Measurements from ENCODE around the gene CD84.

GRCh38 chr1:160576884-160577283 is 2.4 kb downstream of the CD84 start:
- TF ChIP-seq, protein P1, sequence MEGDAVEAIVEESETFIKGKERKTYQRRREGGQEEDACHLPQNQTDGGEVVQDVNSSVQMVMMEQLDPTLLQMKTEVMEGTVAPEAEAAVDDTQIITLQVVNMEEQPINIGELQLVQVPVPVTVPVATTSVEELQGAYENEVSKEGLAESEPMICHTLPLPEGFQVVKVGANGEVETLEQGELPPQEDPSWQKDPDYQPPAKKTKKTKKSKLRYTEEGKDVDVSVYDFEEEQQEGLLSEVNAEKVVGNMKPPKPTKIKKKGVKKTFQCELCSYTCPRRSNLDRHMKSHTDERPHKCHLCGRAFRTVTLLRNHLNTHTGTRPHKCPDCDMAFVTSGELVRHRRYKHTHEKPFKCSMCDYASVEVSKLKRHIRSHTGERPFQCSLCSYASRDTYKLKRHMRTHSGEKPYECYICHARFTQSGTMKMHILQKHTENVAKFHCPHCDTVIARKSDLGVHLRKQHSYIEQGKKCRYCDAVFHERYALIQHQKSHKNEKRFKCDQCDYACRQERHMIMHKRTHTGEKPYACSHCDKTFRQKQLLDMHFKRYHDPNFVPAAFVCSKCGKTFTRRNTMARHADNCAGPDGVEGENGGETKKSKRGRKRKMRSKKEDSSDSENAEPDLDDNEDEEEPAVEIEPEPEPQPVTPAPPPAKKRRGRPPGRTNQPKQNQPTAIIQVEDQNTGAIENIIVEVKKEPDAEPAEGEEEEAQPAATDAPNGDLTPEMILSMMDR (IDR thresholded peaks at IDR 0.05): no peak
- no peak for TF ChIP-seq POLR2A (IDR thresholded peaks at IDR 0.05)

Measured in right lobe of liver (tissue), 4 donors.